ENCODE data around the gene SYPL1.

- no peak for TF ChIP-seq CTCF (IDR thresholded peaks at IDR 0.05)
- no peak for TF ChIP-seq POLR2AphosphoS5 (IDR thresholded peaks at IDR 0.05)
- no peak for TF ChIP-seq EP300 (IDR thresholded peaks at IDR 0.05)
These were observed 8.4 kb upstream of the SYPL1 start for GRCh38 chr7:106120500-106120899.

All from upper lobe of left lung (tissue), 4 donors.